K562 (cell line): ENCODE data around the gene PRM1. TPM values are rescaled to one million over a fixed set of nuclear protein-coding genes. Genes with fewer than 3 reads are reported as not detected.

Experiments
- ATAC-seq: fragments of 200-7000 bp; cut with Tn5 transposase; 3 replicates; pipeline ENCODE4 v1.9.1; 2020; ENCODE audit warnings: moderate library complexity
- BruUV-seq: library from RNA; stranded (reverse); fragments of 400-500 nt; replicated peaks from 2 replicates; lab custom pipeline; 2021; lab: Mats Ljungman, UMichigan
- CTCF ChIA-PET: fragments of 300-600 bp; formaldehyde crosslinking; extraction: SDS; loops from one replicate; lab custom pipeline; 2021; ENCODE audit warnings: low intra/inter-chr PET ratio; lab: Yijun Ruan, JAX
- POLR2A ChIA-PET: fragments of 300-600, 350-650 bp; sonication (Branson Sonifier 250); formaldehyde crosslinking; extraction: SDS; loops from one replicate; lab custom pipeline; 2021; ENCODE audit warnings: antibody characterized with exemption, inconsistent platforms; lab: Yijun Ruan, JAX
- DNase-seq, 4 experiments: peaks; one replicate each; pipeline versions ENCODE4 v3.0.0 to v3.0.0-alpha.2; 2011 to 2018; ENCODE audit warnings: low spot score in 3 of 4, mixed read lengths in 3 of 4; ENCODE audit errors: extremely low read depth in 1 of 4
- FAIRE-seq: peaks from 2 replicates; lab custom pipeline; 2011; peaks lifted over from hg19 to GRCh38; lab: Jason Lieb, UNC
- H2AFZ ChIP-seq: 2 replicates; pipeline ENCODE4 v1.6.0; 2011; ENCODE audit warnings: low read depth, low read length, control low read depth, inconsistent platforms
- H3K27ac ChIP-seq: fragments of 200-600 bp; 3 replicates; pipeline ENCODE4 v1.8.0; 2011; ENCODE audit warnings: low read depth, mild to moderate bottlenecking, control low read depth, inconsistent platforms, low read length, moderate library complexity, mixed read lengths; ENCODE audit errors: extremely low read depth
- H3K27me3 ChIP-seq, 2 experiments: fragments of 300-600 bp in 1 of 2; 2 replicates in 1 of 2; 3 replicates in 1 of 2; pipeline versions ENCODE4 v1.6.0 to v1.8.0; 2011; ENCODE audit warnings: inconsistent platforms in 2 of 2, low read length in 2 of 2, mild to moderate bottlenecking in 1 of 2, mixed read lengths in 1 of 2, moderate library complexity in 1 of 2; ENCODE audit not compliant: control insufficient read depth in 2 of 2, insufficient read depth in 2 of 2
- H3K36me3 ChIP-seq: fragments of 300-600 bp; 3 replicates; pipeline ENCODE4 v1.8.0; 2011; ENCODE audit warnings: mild to moderate bottlenecking, low read length, inconsistent platforms; ENCODE audit not compliant: control insufficient read depth, insufficient read depth
- H3K4me1 ChIP-seq, 2 experiments: fragments of 200-600 bp in 1 of 2; replicated peaks in 1 of 2; 2 replicates in 1 of 2; 3 replicates in 1 of 2; pipeline versions ENCODE4 v1.5.1 to v1.8.0; 2011; ENCODE audit warnings: inconsistent platforms in 2 of 2, low read length in 2 of 2, mild to moderate bottlenecking in 1 of 2, mixed read lengths in 1 of 2, moderate library complexity in 1 of 2; ENCODE audit not compliant: control insufficient read depth in 2 of 2, insufficient read depth in 2 of 2
- H3K4me2 ChIP-seq: 2 replicates; pipeline ENCODE4 v1.6.1; 2011; ENCODE audit warnings: low read length, control low read depth, inconsistent platforms, mixed read lengths; ENCODE audit not compliant: insufficient read depth
- H3K4me3 ChIP-seq: fragments of 200-600 bp; sonication (generic), shearing (Covaris generic); 2 replicates; pipeline ENCODE4 v1.5.1; 2016; ENCODE audit warnings: control low read depth, inconsistent platforms
- H3K79me2 ChIP-seq: fragments of 200-600 bp; 3 replicates; pipeline ENCODE4 v1.8.0; 2011; ENCODE audit warnings: low read length, inconsistent platforms; ENCODE audit not compliant: control insufficient read depth, insufficient read depth
- H3K9ac ChIP-seq, 2 experiments: 2 replicates each; pipeline versions ENCODE4 v1.6.0 to v1.6.1; 2011; ENCODE audit warnings: low read depth in 2 of 2, low read length in 2 of 2, control low read depth in 1 of 2, inconsistent platforms in 1 of 2, mild to moderate bottlenecking in 1 of 2, mixed read lengths in 1 of 2; ENCODE audit not compliant: insufficient read depth in 1 of 2
- H3K9me1 ChIP-seq: one replicate; pipeline ENCODE4 v1.6.0; 2011; ENCODE audit warnings: inconsistent platforms, mild to moderate bottlenecking, low read length, moderate library complexity; ENCODE audit not compliant: control insufficient read depth, insufficient read depth
- H3K9me3 ChIP-seq: replicated peaks from 2 replicates; pipeline ENCODE4 v1.5.1; 2011; ENCODE audit warnings: low read depth, low read length, inconsistent platforms; ENCODE audit not compliant: control insufficient read depth, insufficient read depth
- H4K20me1 ChIP-seq: replicated peaks from 2 replicates; pipeline ENCODE4 v1.6.1; 2011; ENCODE audit warnings: low read length, inconsistent platforms, mixed read lengths; ENCODE audit not compliant: control insufficient read depth, insufficient read depth
- ADNP ChIP-seq: fragments of 200-800 bp; sonication (Bioruptor generic); IDR thresholded peaks from 2 replicates; pipeline ENCODE4 v1.6.1; 2016; ENCODE audit warnings: missing genetic modification characterization, missing compliant biosample characterization
- C11orf30 ChIP-seq: fragments of 450-650 bp; IDR thresholded peaks from 2 replicates; pipeline ENCODE4 v1.6.1; 2016; ENCODE audit warnings: low read depth, mild to moderate bottlenecking
- CEBPB ChIP-seq: fragments of 450-650 bp; IDR thresholded peaks from 2 replicates; pipeline ENCODE4 v1.6.1; 2016; ENCODE audit warnings: missing genetic modification characterization, missing compliant biosample characterization
- CHD4 ChIP-seq: fragments of 200-600 bp; sonication (generic); IDR thresholded peaks from 3 replicates; pipeline ENCODE4 v1.6.1; 2012; ENCODE audit warnings: low read depth, mild to moderate bottlenecking, mixed read lengths, low read length, inconsistent platforms; ENCODE audit not compliant: insufficient read depth, insufficient replicate concordance, poor library complexity, severe bottlenecking
- DEAF1 ChIP-seq: fragments of 450-650 bp; formaldehyde crosslinking; IDR thresholded peaks from 2 replicates; pipeline ENCODE4 v1.4.0; 2020; ENCODE audit warnings: mild to moderate bottlenecking, moderate library complexity
- ESRRA ChIP-seq: fragments of 450-650 bp; IDR thresholded peaks from 2 replicates; pipeline ENCODE4 v1.6.1; 2014; ENCODE audit warnings: low read depth, mild to moderate bottlenecking, moderate library complexity, borderline replicate concordance
- KLF1 ChIP-seq: fragments of 450-650 bp; IDR thresholded peaks from 2 replicates; pipeline ENCODE4 v1.6.1; 2016; ENCODE audit warnings: missing genetic modification characterization, missing compliant biosample characterization
- MAZ ChIP-seq, 2 experiments: fragments of 450-650 bp in 1 of 2; sonication (generic) in 1 of 2; formaldehyde crosslinking; IDR thresholded peaks in 1 of 2; conservative IDR thresholded peaks in 1 of 2; 2 replicates each; pipeline versions ENCODE4 v1.4.0 to v1.5.0; 2020; ENCODE audit warnings: mild to moderate bottlenecking in 1 of 2, missing genetic modification reagents in 1 of 2
- MYBL2 ChIP-seq, 2 experiments: fragments of 450-650 bp in 1 of 2; sonication (generic) in 1 of 2; formaldehyde crosslinking in 1 of 2; IDR thresholded peaks; 2 replicates each; pipeline versions ENCODE4 v1.6.1 to v1.8.1; 2017 to 2022; ENCODE audit warnings: borderline replicate concordance in 1 of 2, inconsistent platforms in 1 of 2, low read depth in 1 of 2, mild to moderate bottlenecking in 1 of 2, missing genetic modification reagents in 1 of 2, moderate library complexity in 1 of 2
- PHF20 ChIP-seq: fragments of 450-650 bp; IDR thresholded peaks from 2 replicates; pipeline ENCODE4 v1.6.1; 2018; ENCODE audit not compliant: partially characterized antibody
- PTTG1 ChIP-seq: fragments of 450-650 bp; IDR thresholded peaks from 2 replicates; pipeline ENCODE4 v1.6.1; 2016; ENCODE audit warnings: low read depth, mild to moderate bottlenecking, missing genetic modification characterization, missing compliant biosample characterization
- RBM25 ChIP-seq: fragments of 200-400 bp; formaldehyde crosslinking; IDR thresholded peaks from 2 replicates; pipeline ENCODE4 v1.6.1; 2018; ENCODE audit warnings: low read length, low read depth, moderate library complexity; ENCODE audit not compliant: severe bottlenecking
- SIX5 ChIP-seq, 2 experiments: IDR thresholded peaks; 2 replicates each; pipeline ENCODE4 v1.6.1; 2011; ENCODE audit warnings: low read length in 2 of 2, borderline replicate concordance in 1 of 2, low read depth in 1 of 2, mild to moderate bottlenecking in 1 of 2, moderate library complexity in 1 of 2; ENCODE audit not compliant: insufficient read depth in 1 of 2
- SMARCA5 ChIP-seq: fragments of 450-650 bp; IDR thresholded peaks from 2 replicates; pipeline ENCODE4 v1.6.1; 2016
- ZBTB9 ChIP-seq: fragments of 450-650 bp; formaldehyde crosslinking; IDR thresholded peaks from 2 replicates; pipeline ENCODE4 v1.4.0; 2020; ENCODE audit warnings: mild to moderate bottlenecking, moderate library complexity
- ZC3H8 ChIP-seq: fragments of 450-650 bp; IDR thresholded peaks from 2 replicates; pipeline ENCODE4 v1.6.1; 2017
- ZNF232 ChIP-seq: sonication (generic); formaldehyde crosslinking; IDR thresholded peaks from 2 replicates; pipeline ENCODE4 v1.8.0; 2022; ENCODE audit warnings: mild to moderate bottlenecking, missing genetic modification reagents
- ZNF586 ChIP-seq: fragments of 450-650 bp; formaldehyde crosslinking; conservative IDR thresholded peaks from 2 replicates; pipeline ENCODE4 v1.4.0; 2020; ENCODE audit warnings: mild to moderate bottlenecking, moderate library complexity
- ZNF696 ChIP-seq: fragments of 250-450 bp; sonication (Bioruptor Pico); conservative IDR thresholded peaks from 2 replicates; pipeline ENCODE4 v1.4.0; 2020; ENCODE audit warnings: mild to moderate bottlenecking, moderate library complexity
- WGBS: fragments of 100-300 bp; shearing (Covaris generic); methylation state at CpG from one replicate; pipeline ENCODE4 v1.1.6; 2016; ENCODE audit warnings: low coverage, mixed read lengths; ENCODE audit not compliant: insufficient coverage; ENCODE audit errors: missing lambda C conversion rate; 5-methylcytosine and 5-hydroxymethylcytosine counted together
- in situ Hi-C: fragments of 300-500 bp; cut with MboI; formaldehyde crosslinking; loops from 4 replicates; pipeline ENCODE4 v1.15.0; 2018; ENCODE audit warnings: inconsistent platforms, mixed read lengths
- intact Hi-C: fragments of 100-400 bp; cut with micrococcal nuclease; formaldehyde crosslinking; loops from 2 replicates; pipeline ENCODE4 v1.14.2; 2022
- polyA plus RNA-seq, 8 experiments: library from polyadenylated mRNA; depleted of rRNA in 4 of 8; stranded (reverse) in 5 of 8; unstranded in 3 of 8; fragments of >200 nt; fragmentation: Nextera tagmentation in 2 of 8; fragmentation: Illumina TruSeq in 1 of 8; extraction: Ambion mirVana in 2 of 8; extraction: Trizol in 1 of 8; gene quantifications; 2 replicates each; pipeline versions ENCODE4 v1.2.1 to v1.2.3, GENCODE V29; 2011 to 2014; ENCODE audit warnings: inconsistent platforms in 1 of 8, missing spikeins in 1 of 8
- total RNA-seq, 7 experiments: library from RNA; depleted of rRNA in 6 of 7; stranded (reverse); fragments of >200 nt in 6 of 7; fragmentation: Illumina TruSeq in 2 of 7; extraction: Trizol in 2 of 7; gene quantifications; 2 replicates each; pipeline versions ENCODE4 v1.2.1 to v1.2.3, GENCODE V29; 2011 to 2021; ENCODE audit warnings: low replicate concordance in 1 of 7

The PRM1 gene
- total and polyA plus RNA-seq, 9 of the 15 experiments (the other 6 are each of a cell fraction or from before 2014, with no cell fraction given) = not detected

- BruUV-seq = no TSS peak
- Histone ChIP-seq H4K20me1 (no peaks in the 10 kb centered on the region), H3K9ac (0 out of 4 replicates have a peak overlapping the region, but pooled peaks of 1 of the 2 experiments have one; percentile 5), H3K79me2 (peaks cover 14% of the 10 kb centered on the region; the same call in 2 of the 3 replicates), H3K9me1 (no peaks in the 10 kb centered on the region), H3K4me2 (no peak overlapping the region), H2AFZ (no peak overlapping the region), H3K4me1 (peaks cover 61 to 63% of the 10 kb centered on the region in 2 experiments), H3K27ac (no peak overlapping the region), H3K4me3 (no peak overlapping the region), H3K27me3 (no peaks in the 10 kb centered on the region), H3K9me3 (no peaks in the 10 kb centered on the region), H3K36me3 (no peaks in the 10 kb centered on the region)
- 88% methylated on average over 9 of the region's 10 CpGs for WGBS
- intact Hi-C loops (no loop called here), in situ Hi-C loops (no loop called here)
- ATAC-seq (no peak), FAIRE-seq (no peak), DNase-seq (no peak)
- ChIA-PET CTCF (no interaction called here), POLR2A (interaction anchor here (1.4 kb wide), 1 partner anchor 16 kb away, joined by 4 read pairs; no protein-coding TSS in a partner anchor)
- TF ChIP-seq SMARCA5 = peak; percentile 25; the same call in 1 of the 2 replicates
- TF ChIP-seq CHD4 = peak; percentile 49
- TF ChIP-seq MYBL2 (IDR thresholded peaks at IDR 0.05; ENCODE audit: low read depth) = no peak
- TF ChIP-seq MYBL2 (CRISPR knock-in tag; IDR thresholded peaks at IDR 0.05; ENCODE audit: borderline replicate concordance) = no peak
- TF ChIP-seq ESRRA = peak; percentile 67; the same call in 1 of the 2 replicates
- no peak for TF ChIP-seq PTTG1
- no peak for TF ChIP-seq KLF1 (tag)
- TF ChIP-seq ZNF696 (CRISPR knock-in tag) = no peak
- no peak for TF ChIP-seq C11orf30
- TF ChIP-seq PHF20 = peak; percentile 15
- no peak for TF ChIP-seq ZC3H8
- TF ChIP-seq CEBPB (tag) = peak; percentile 83
- no peak for TF ChIP-seq ZNF586 (CRISPR knock-in tag)
- no peak for TF ChIP-seq SIX5 (IDR thresholded peaks at IDR 0.05; ENCODE audit: borderline replicate concordance in 1 of 2, insufficient read depth in 1 of 2, low read depth in 1 of 2, low read length in 2 of 2)
- no peak for TF ChIP-seq ZNF232 (CRISPR knock-in tag)
- no peak for TF ChIP-seq MAZ (CRISPR knock-in tag; conservative IDR thresholded peaks at IDR 0.05 in 1 of 2, IDR thresholded peaks at IDR 0.05 in 1 of 2)
- TF ChIP-seq ADNP (tag) = peak; percentile 37; the same call in 1 of the 2 replicates
- peak; percentile 50 for TF ChIP-seq RBM25
- no peak for TF ChIP-seq ZBTB9 (CRISPR knock-in tag)
- no peak for TF ChIP-seq DEAF1 (CRISPR knock-in tag)
Observed at GRCh38 chr16:11236461-11237254, 44.5 kb downstream of the PRM1 start.
